Kidney epithelial cell (primary cell): ENCODE measurements around the gene NPEPL1. TPM values are rescaled to one million over a fixed set of nuclear protein-coding genes. Genes with fewer than 3 reads are reported as not detected.

Experiments
- DNase-seq: peaks from one replicate; pipeline ENCODE4 v3.0.0-alpha.2; 2010; ENCODE audit warnings: low read depth
- H3K27me3 ChIP-seq: 2 replicates; pipeline ENCODE4 v1.6.0; 2011; ENCODE audit warnings: low read length; ENCODE audit not compliant: control insufficient read depth, insufficient read depth
- H3K36me3 ChIP-seq: 2 replicates; pipeline ENCODE4 v1.5.1; 2011; ENCODE audit warnings: low read length; ENCODE audit not compliant: control insufficient read depth, insufficient read depth
- H3K4me3 ChIP-seq: 2 replicates; pipeline ENCODE4 v1.5.1; 2011; ENCODE audit warnings: low read depth, mild to moderate bottlenecking, control low read depth, low read length
- total RNA-seq: library from RNA; depleted of rRNA; stranded (reverse); fragments of >200 nt; gene quantifications from 2 replicates; pipeline ENCODE4 v1.2.3, GENCODE V29; 2015
- TF ChIP-seq, protein P1 (sequence below): IDR thresholded peaks from 2 replicates; pipeline ENCODE4 v1.5.1; 2011; ENCODE audit warnings: mild to moderate bottlenecking, moderate library complexity, low read length, control low read depth, inconsistent platforms; ENCODE audit not compliant: insufficient read depth, poor library complexity, severe bottlenecking

NPEPL1 gene
- total RNA-seq, 1 donor from 2014 or later: 29.7 TPM

- DNase-seq: no peak
- no peaks in the 10 kb centered on the region for H3K27me3 ChIP-seq
- H3K36me3 ChIP-seq: no peaks in the 10 kb centered on the region
- TF ChIP-seq, protein P1, sequence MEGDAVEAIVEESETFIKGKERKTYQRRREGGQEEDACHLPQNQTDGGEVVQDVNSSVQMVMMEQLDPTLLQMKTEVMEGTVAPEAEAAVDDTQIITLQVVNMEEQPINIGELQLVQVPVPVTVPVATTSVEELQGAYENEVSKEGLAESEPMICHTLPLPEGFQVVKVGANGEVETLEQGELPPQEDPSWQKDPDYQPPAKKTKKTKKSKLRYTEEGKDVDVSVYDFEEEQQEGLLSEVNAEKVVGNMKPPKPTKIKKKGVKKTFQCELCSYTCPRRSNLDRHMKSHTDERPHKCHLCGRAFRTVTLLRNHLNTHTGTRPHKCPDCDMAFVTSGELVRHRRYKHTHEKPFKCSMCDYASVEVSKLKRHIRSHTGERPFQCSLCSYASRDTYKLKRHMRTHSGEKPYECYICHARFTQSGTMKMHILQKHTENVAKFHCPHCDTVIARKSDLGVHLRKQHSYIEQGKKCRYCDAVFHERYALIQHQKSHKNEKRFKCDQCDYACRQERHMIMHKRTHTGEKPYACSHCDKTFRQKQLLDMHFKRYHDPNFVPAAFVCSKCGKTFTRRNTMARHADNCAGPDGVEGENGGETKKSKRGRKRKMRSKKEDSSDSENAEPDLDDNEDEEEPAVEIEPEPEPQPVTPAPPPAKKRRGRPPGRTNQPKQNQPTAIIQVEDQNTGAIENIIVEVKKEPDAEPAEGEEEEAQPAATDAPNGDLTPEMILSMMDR: no peak
- no peak overlapping the region for H3K4me3 ChIP-seq
Measured at GRCh38 chr20:58703765-58704371, 11.3 kb downstream of the NPEPL1 start.

- no peaks in the 10 kb centered on the region for H3K36me3 ChIP-seq
- no peak overlapping the region for H3K4me3 ChIP-seq
- TF ChIP-seq, protein P1: no peak
- no peak for DNase-seq
- no peaks in the 10 kb centered on the region for H3K27me3 ChIP-seq
Measured at GRCh38 chr20:58705208-58705926, 12.8 kb downstream of the NPEPL1 start.

DNA sequence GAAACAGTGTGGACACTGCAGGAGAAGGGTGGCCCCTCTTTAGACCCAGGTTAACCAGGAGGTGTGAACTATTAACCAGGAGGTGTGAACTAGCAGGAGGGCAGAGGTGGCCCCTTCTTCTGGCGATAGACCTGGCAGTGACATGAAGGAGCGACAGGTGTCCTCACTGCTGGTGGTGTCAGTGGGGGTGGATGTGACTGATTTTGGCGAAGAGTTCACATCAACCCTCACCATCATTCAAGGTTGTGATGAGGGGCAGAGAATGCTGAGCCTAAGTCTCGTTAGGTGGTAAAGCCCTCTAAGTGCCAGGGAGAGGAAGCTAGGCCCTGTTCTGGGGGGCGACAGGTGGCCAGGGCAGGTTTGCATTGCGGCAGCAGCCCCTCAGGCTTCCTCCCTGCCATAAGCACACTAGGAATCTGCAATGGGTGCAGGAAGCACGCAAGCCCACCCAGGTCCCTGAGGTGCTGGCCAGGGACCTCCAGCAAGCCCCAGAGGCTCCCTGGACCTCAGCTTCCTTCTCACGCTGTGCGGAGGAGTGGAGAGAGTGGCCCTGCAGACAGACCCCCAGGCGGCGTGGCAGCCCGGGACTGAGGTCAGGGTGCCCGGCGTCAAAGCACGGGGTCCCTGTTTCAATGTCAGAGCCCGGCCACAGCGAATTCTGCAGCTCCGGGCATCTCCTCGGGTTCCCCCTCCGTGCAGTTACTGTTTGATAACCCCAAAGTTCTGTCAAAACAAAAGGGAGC lies 13.7 kb downstream of the NPEPL1 start:
- Histone ChIP-seq H3K36me3 (no peaks in the 10 kb centered on the region), H3K4me3 (no peak overlapping the region), H3K27me3 (no peaks in the 10 kb centered on the region)
- DNase-seq: no peak
- TF ChIP-seq, protein P1: no peak

- no peak overlapping the region for H3K4me3 ChIP-seq
- DNase-seq: no peak
- TF ChIP-seq, protein P1: no peak
- H3K36me3 ChIP-seq: no peaks in the 10 kb centered on the region
- H3K27me3 ChIP-seq: peaks cover 7% of the 10 kb centered on the region
Measured at GRCh38 chr20:58706975-58707681, 14.5 kb downstream of the NPEPL1 start.

DNA sequence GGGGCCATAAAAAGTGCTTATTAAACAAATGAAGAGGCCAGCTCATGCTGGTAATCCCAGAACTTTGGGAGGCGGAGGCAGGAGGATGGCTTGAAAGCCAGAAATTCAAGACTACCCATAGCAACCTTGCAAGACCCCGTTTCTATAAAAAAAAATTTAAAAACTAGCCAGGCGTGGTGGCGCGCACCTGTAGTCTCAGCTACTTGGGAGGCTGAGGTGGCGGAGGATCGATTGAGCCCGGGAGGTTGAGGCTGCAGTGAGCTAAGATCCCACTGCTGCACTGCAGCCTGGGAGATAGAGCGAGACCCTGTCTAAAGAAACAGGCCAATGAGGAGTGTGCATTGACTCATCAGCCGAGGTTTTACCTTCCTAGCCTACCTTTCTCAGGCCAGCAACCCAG lies 15.2 kb downstream of the NPEPL1 start:
- Histone ChIP-seq H3K4me3 (no peak overlapping the region), H3K27me3 (peaks cover 12% of the 10 kb centered on the region), H3K36me3 (no peaks in the 10 kb centered on the region)
- TF ChIP-seq, protein P1: no peak
- no peak for DNase-seq
